Fibroblast of skin of left biceps (primary cell): Measurements from ENCODE around the gene ADCYAP1R1.

ENCODE experiments used
- DNase-seq, 2 experiments: peaks; one replicate each; pipeline ENCODE4 v3.0.0-alpha.2; 2013; ENCODE audit warnings: low read depth in 2 of 2

The ADCYAP1R1 gene

GRCh38 chr7:31068006-31068675, 16.0 kb downstream of the ADCYAP1R1 start:
- DNase-seq, result no peak

DNA sequence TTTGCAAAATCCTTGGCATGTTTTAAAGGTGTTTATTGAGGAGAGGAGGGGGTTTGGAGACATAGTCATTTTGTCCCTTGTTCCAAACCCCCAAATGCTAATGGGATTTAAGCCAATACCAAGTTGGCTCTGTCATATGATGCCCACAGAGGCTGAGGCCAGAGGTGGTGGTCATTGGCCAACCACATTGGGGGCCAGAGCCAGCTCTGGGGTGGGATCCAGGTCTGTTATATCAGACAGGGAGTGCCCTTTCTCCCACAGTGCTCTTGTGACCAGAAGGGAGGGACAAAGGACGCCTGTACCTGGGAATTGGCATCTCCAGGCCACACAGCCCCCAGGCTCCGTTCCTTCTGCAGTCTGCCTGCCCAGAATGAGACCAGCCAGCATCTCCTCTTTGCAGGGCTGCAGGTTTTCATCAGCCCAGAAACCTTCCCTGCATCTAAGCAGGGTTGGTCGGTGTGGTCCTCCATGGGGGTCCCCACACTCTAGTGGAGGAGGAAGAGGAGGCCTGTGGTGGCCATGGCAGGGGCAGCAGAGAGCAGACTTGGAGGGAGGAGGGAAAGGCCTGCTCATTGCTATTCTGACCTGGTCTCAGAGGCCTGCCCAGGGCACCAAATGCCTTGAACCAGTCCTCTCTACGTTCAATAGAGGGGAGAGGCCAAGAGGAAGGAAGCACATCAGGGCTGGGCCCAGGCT, 17.9 kb downstream of the ADCYAP1R1 start:
- DNase-seq, result no peak

- no peak for DNase-seq
These were observed 19.0 kb downstream of the ADCYAP1R1 start for GRCh38 chr7:31070991-31071644.

- no peak for DNase-seq
These were observed 19.5 kb downstream of the ADCYAP1R1 start for GRCh38 chr7:31071645-31072029.

DNA sequence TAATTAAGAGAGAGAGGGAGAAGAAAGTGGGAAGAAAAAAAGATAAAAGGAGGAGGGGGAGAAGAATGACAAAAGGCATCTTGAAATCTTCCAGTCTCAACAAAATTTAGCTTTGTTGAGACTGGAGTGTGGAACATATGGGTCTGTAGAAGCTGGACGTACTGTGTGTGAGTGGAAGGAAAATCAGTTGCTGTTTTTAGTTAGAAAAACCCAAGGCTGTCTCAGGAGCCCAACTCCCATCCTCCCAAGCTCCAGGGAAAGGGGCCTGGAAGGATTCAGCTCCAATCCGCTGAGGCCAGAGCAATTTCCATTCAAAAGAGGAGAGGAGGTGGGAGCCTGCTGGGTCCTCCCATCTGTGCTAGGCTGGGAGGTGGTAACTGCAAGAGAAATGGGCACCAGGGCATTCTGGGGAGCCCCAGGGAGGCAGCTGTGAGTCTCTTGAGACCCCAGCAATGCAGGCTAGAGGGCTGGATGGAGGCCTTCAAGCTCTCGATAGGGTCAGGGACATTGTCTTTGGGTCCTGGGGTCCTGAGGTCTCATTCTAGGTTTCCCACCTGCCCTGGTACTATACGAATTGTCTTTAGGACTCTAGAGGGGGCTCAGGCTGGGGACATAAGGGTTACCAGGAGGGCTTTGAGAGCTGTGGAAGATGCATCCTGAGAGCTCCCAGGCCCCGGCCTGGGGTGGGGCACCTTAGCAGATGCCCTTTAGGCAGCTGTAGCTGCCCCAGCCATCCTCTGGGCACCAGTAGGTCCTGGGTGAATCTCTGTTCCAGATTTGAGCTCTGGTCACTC, 21.4 kb downstream of the ADCYAP1R1 start:
- no peak for DNase-seq

- DNase-seq, result no peak
These were observed 21.9 kb downstream of the ADCYAP1R1 start for GRCh38 chr7:31074120-31074383.

GRCh38 chr7:31074403-31075085, 22.4 kb downstream of the ADCYAP1R1 start:
- DNase-seq, result no peak

DNA sequence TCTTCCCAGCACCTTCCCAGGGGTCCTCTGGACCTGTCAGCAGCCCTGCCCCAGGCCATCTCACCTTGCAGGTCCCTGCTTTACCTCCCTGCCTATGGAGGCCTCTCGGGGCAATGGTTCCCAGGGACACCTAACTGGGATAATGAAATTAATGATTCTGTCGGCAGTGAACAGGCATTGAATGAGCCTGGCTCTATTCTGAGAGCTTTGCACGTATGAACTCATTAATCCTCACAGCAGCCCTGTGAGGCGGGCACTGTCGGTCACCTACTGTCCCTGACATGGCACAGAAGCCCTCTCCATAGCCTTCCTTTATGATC, 22.9 kb downstream of the ADCYAP1R1 start:
- DNase-seq, result no peak

- no peak for DNase-seq
These were observed 23.9 kb downstream of the ADCYAP1R1 start for GRCh38 chr7:31076051-31076450.

DNA sequence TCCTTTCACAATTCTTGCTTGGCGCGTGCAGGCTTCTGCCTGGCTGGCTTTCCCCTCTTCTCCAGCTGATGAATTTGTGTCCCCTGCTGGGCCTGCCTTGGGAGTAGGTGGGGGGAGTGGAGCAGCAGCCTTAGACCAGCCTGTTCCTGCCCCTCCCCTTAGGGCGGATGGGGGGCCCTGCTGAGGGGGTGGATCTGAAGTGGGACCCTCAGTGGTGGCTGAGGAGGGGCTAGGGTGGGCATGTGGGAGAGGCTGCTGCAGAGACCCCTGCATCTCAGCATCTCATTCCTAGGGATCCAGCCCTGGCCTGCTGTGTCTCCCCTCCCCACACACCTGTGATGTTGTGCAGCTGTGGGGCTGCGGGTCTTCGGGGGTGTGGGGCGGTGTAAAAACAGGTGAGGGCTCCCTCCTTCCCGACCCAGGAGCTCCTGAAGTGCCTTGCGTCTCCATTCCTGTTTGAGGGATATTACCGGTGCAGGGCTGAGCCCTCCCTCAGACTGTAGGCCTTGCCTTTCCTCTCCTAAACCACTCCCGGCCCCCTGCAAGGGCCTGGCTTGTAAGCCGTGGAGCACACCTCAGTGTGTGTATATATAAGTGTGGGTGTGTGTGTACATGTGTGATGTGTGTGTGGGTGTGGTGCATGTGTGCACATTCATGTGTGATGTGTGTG, 24.7 kb downstream of the ADCYAP1R1 start:
- DNase-seq, result no peak

DNA sequence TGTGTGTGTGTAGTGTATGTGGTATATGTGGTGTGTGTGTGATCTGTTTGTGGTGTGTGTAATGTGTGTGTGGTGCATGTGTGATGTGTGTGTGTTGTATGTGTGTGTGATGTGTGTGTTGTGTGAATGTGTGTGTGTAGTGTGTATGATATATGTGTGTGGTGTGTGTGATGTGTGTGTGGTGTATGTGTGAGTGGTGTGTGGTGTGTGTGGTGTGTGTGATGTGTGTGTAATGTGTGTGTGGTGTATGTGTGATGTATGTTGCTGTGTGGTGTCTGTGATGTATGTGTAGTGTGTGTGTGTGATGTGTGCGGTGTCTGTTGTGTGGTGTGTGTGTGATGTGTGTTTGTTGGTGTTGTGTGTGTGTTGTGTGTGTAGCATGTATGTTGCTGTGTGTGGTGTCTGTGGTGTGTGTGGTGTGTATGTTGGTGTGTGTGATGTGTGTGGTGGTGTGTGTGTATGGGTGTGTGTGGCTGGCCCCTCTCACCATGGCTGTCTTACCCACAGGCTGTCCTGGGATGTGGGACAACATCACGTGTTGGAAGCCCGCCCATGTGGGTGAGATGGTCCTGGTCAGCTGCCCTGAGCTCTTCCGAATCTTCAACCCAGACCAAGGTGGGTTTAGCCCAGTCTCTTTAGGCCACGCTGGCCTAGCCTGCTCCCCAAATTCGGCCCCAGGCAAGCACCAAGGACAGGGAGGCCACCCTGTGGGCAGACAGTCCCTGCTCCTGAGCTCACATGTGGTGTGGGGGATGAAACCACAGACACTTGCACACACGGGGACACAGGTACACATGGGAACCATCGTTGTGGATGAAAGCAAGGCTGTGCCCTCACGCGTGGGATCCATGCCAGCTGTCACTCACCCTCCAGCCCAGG, 25.6 kb downstream of the ADCYAP1R1 start:
- DNase-seq, result no peak

GRCh38 chr7:31078363-31078990, 26.4 kb downstream of the ADCYAP1R1 start:
- DNase-seq, result no peak

- DNase-seq, result no peak
These were observed 27.2 kb downstream of the ADCYAP1R1 start for GRCh38 chr7:31079126-31079823.

DNA sequence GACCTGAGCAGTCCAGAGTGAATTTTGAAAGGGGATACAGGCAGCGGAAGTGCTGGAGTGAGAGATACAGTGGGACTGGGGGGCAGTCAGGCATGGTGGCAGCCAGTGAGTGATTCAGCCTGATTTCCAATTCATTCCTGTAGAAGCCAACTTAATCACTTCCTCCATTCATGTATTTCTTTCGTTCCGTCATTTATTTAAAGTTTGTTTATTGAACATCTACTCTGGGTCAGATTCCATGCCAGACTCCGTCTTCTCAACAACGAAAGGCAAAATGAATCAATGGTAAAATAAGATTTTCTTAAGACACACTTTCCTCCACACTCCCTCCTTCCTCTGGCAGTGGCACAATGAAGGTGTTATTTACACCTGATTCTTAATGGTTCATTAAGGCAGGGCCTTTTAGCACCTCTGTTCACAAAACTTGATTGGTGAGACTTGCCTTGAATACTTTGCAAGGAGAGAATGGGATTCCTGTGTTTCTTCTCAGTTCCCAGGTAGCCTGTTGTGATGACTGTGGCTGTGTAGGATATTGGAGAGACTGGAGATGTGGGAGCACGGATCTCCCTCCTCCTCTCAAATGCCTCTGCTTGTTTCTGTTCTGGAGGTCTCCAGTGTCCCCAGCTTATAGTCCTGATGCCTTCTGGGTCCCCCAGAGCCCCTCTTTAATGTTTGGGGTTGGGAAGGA, 27.9 kb downstream of the ADCYAP1R1 start:
- DNase-seq, result no peak

DNA sequence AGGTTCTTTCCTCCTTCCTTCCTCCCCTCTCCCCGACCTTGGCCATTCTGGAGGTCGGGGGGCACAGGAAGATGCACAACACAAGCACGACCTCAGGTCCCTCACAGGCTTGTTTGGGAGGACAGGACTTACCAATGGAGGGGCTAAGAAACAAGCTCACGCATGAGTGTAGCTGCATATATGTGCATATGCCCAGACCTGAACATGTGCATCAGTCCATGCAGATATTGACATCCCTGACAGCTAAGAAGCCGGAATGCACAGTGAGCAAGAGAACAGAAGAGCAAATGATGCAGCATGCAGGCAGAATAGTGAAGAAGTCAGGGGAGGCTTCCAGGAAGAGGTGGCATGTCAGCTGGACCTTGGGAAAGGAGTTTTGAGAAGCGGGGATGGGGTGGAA, 28.7 kb downstream of the ADCYAP1R1 start:
- DNase-seq, result no peak

GRCh38 chr7:31082017-31082416, 29.9 kb downstream of the ADCYAP1R1 start:
- no peak for DNase-seq

- DNase-seq, result no peak
These were observed 30.3 kb downstream of the ADCYAP1R1 start for GRCh38 chr7:31082447-31082846.

DNA sequence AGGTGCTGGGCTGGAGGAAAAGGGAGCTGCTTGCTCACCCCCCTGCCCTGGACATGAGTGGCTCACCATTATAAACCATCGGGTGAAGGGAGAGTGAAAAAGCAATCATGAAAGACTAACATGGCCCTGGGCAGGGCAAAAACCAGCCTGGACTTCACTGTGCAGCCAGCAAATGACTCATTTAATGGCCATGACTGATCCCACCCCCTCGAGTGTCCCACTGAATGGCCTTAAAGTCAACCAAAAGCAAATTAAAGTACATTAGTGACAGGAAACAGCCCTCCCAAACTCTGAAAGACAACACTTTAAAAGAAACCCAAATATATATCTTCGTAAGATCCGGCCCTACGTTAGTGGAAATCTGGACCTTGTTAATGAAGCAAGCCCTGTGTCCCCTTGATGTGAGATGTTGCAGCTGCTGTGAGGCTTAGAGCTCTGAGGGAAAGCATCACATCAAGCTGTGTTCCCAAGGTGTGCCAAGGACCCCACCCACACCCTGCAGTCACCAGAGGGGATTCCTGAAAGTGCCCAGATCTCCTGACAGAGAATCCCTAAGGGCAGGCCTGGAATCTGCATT, 31.2 kb downstream of the ADCYAP1R1 start:
- DNase-seq, result no peak

GRCh38 chr7:31084226-31084625, 32.1 kb downstream of the ADCYAP1R1 start:
- no peak for DNase-seq
